ENCODE data around the gene MSMP.

MSMP gene

GRCh38 chr9:35743880-35744518 lies 10.1 kb downstream of the MSMP start:
- no peak for DNase-seq (ENCODE audit: low read depth)

DNA sequence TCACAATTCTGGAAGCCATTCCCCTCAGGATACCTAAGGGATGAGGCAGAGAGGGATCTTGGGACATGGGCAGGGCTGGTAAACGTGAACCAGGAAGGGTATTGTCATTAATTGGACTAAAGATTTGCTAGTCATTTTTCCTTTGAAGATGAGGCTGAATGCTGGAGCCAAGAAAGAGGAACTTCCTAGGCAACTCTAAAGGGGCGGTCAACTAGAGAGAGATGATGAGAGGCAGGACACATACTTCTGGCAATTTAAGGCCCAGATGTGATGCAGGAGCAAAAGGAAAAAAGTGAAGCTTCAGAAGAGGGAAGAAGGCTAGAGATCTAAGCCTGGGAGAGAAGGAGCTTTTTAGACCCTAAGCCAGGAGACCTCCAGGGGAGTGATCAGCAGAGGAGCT lies 10.6 kb downstream of the MSMP start:
- no peak for DNase-seq (ENCODE audit: low read depth)

DNA sequence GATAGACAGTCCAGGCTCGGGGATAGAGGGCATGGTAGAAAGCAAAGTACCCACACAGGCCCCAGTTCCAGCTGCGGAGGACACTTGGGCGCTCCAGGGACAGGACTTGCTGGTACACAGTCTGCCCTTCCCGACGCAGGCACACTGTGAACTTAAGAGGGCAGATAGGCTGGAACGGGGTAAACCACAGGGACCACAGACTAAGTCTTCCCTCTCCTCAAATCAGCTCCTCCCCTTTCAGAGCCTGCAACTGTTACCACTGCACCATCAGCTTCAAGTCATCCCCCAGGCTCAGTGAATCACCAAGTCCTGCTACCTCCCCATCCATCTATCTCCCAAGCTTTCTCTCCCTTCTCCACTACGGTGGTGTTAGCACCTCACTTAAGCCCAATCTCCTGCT lies 12.3 kb downstream of the MSMP start:
- DNase-seq (ENCODE audit: low read depth): no peak

- no peak for DNase-seq (ENCODE audit: low read depth)
These were observed 13.8 kb downstream of the MSMP start for GRCh38 chr9:35740243-35740642.

DNA sequence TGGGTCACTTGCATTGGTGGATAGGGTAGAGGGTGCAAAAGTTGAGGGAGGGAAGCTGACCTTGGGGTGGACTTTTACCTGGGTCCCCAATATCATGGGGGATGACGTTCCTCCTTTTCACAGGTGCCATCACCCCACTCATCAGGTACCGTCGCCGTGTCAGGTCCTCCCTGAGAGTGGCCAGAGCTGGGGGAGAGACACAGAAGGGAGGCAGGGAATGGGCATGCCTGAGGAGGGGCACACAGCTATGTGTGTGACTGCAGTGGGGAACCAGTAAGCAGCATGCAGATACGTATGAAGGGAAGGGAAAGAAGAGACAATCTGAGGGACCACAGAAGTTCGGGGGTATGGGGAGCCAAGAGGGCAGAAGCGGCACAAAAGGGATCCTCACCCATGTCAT lies 15.2 kb downstream of the MSMP start:
- no peak for DNase-seq (ENCODE audit: low read depth)

DNA sequence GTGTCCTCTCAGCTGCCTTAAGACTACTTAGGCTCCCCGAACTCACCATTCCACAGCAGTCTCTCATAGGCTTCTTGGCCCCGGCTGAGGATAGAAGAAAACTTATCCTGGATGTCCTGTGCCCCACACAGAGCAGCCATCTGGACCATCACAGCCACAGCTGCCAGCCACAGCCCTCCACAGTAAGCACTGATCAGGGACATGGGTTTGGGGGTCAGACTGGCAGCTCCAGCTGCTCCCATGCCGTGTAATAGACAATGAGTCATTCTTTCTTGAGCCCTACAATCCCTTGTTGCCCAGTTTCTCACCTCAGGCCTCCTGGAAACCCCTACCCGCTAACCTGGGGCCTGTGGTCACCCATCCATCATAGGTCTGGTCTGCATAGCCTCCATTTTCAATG lies 15.9 kb downstream of the MSMP start:
- DNase-seq (ENCODE audit: low read depth): no peak

GRCh38 chr9:35737143-35737542 lies 16.9 kb downstream of the MSMP start:
- DNase-seq (ENCODE audit: low read depth): no peak

DNA sequence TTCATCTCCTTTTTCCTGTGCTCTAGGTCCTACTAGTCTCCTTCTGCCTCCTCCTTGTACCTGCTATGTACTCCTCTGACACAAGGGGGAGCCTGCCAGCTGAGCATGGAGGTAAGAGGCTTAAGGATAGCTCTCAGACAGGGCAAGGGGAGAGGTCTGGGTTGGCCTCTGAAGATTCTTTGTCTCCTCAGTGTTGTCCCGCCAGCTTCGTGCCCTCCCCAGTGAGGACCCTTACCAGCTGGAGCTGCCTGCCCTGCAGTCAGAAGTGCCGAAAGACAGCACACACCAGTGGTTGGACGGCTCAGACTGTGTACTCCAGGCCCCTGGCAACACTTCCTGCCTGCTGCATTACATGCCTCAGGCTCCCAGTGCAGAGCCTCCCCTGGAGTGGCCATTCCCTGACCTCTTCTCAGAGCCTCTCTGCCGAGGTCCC lies 17.9 kb downstream of the MSMP start:
- peak; percentile 59 for DNase-seq (ENCODE audit: low read depth)

GRCh38 chr9:35734096-35734495 lies 20.0 kb downstream of the MSMP start:
- no peak for DNase-seq (ENCODE audit: low read depth)

DNA sequence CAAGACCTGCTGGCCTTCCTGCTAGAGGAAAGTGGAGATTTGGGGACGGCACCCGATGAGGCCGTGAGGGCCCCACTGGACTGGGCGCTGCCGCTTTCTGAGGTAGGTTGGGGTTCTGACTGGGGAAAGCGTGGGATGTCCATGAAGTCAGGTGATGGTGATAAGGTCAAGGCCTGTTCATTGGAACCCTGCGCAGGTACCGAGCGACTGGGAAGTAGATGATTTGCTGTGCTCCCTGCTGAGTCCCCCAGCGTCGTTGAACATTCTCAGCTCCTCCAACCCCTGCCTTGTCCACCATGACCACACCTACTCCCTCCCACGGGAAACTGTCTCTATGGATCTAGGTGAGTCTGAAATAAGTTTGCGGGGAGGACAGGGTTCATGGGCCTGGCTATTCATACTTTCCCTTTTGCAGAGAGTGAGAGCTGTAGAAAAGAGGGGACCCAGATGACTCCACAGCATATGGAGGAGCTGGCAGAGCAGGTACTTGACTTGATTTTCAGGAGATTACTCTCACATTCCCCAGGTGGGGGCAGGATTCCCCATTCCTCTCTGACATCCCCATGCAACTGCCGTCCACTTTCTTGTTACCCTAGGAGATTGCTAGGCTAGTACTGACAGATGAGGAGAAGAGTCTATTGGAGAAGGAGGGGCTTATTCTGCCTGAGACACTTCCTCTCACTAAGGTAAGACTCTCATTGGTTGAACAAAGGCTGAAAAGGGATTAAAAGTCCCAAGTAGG lies 21.1 kb downstream of the MSMP start:
- no peak for DNase-seq (ENCODE audit: low read depth)

- peak; percentile 94 for DNase-seq (ENCODE audit: low read depth)
These were observed 21.8 kb downstream of the MSMP start, which contains the start of the genes CREB3 and TLN1 for GRCh38 chr9:35732185-35732799. Gene CREB3 (plus strand): TSS chr9:35732666. CDS start chr9:35732773, 107 bp downstream. Gene TLN1 (minus strand): TSS chr9:35732195. CDS start chr9:35725694, 6,501 bp downstream.

DNA sequence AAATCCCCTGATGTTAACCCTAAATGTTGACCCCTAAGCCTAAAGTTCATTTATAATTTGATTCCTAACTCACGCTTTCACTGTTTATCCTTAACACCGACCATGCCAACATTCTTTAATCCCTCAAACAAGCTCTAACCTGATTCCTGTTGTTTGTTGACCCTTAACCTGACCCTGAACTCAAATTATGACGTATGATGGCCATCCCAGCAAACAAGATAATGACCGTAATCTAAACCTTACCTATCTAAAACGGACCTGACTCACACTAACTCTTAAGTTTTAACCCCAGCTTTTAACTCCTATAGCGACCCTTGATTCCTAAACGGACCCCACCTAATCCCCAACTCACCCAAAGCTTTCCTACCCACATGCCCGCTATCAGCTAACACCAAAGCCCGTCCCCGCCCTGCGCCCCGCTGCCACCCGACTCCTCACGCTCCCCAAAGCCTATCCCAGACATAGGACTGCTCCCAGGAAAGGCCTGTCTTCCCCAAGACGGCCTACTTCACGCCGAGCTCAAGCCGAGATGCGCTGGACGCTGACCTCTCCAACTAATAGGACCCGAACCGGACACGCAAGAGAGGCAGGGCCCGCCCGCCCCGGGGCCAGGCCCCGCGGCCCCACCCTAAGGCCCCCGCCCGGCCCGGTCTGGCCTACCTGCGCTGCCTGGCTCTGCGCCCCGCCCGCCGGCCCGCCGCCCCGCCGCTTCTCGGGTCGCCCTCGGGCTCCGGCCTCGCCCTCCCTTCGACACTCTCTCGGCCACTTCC lies 22.5 kb downstream of the MSMP start:
- no peak for DNase-seq (ENCODE audit: low read depth)

DNA sequence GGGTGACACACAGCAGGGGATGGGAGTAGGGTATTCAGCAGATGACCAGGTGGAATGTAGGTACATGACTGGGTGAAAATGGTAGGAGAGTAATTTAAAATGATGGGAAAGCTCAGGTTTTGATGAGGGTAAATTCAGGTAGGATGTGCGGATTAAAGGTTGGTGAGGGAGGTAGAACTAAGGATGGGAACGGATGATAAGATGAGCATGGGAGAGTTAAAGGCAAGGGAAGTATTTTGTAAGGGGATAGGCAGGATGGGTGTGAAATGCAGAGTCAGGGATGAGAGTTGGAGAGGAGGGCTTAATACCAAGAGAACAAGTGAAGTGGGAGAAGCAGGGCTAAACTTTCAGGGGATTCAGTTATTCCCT lies 23.6 kb downstream of the MSMP start:
- no peak for DNase-seq (ENCODE audit: low read depth)

DNA sequence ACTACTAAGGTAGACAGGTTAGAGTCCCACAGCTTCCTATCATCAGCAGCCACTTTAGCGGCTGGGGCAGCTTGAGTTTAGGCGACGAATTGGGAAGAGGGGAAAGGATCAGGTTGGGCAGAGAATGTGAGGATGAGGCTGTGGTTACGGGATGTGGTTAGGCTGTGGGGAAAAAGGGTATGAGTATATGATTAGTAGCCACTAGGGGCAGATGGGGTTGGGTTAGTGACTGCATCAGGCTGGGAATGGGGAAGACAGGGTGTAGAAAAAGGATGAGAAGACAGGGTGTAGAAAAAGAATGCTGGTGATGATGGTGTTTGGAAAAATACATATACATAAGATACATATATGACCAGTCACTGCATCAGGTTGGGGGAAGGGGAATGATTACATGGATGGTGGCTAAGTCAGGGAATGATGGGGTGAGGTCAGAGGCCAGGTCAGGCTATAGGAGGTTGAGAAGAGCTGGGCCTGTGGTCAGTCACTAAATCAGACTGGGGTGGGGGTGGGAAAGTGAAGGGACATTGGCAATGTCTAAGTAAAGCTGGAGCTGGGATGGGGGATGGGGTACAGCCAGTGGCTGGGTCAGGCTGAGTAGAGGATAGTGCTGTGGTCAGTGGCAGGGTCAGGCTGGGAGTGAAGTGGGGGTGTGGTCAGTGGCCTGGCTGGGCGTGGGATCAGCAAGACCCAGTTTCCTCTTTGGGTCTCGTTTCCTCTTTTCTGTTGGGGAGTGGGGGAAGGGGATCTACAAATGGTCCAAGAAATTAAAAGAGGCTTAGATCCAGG lies 24.2 kb downstream of the MSMP start:
- no peak for DNase-seq (ENCODE audit: low read depth)

DNA sequence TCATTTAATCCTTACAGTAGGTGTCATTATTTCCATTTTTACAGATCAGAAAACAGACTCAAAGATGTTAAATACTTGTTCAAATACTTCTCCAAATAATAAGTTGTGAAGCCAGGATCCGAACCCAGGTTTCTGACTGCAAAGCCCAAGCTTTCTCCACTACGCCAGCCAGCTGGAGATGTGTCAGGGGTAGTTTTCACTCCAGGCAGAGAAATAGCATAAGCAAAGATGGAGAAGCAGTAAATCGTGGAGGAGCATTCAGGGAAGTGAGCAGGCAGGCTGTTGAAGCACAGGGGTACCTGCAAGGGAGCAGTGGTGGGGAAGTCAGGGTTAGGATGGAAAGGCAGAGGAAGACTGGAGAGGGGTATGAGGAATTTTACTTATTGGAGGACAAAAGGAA lies 25.0 kb downstream of the MSMP start:
- DNase-seq (ENCODE audit: low read depth): no peak

DNA sequence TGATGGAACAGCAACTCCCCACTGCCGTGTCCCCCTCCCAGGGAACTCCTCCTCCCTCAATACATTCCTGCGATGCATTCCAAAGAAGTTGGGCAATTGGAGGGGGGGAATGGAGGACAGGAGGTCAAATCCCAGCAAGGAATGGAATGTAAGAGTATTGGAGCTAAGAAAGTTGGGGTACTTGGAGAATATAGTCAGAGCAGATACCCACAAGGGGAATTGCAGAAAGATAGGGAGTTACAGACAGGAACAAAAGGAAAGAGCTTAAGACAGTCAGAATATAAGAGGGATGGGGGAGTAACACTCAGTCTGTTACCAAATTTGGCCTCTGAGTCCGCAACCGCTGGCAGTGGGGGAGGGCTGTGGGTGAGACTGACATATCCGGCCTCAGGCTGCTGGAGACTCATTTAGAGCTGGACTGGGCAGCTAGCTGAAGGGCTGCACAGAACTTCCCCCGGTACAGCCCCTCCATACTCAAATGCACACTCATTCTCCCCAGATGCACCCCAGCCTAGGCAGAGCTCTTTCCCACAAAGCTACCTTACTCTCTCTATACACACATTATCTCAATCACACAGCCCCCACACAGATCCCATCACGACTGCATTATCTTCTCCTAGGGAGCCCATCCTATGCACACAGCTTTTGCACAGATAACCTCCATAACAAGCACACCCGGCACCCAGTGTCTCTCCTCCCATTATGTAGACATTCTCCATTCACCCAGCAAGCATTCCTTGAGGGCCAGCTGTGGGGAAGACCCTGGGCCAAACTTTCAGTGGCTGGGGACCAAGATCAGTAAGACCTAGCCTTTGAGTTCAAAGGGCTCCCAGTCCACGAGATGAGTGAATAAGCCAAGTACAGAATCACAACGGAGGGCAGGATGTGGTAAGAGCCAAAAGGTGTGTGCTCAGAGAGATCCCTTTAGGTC lies 25.8 kb downstream of the MSMP start:
- no peak for DNase-seq (ENCODE audit: low read depth)

DNA sequence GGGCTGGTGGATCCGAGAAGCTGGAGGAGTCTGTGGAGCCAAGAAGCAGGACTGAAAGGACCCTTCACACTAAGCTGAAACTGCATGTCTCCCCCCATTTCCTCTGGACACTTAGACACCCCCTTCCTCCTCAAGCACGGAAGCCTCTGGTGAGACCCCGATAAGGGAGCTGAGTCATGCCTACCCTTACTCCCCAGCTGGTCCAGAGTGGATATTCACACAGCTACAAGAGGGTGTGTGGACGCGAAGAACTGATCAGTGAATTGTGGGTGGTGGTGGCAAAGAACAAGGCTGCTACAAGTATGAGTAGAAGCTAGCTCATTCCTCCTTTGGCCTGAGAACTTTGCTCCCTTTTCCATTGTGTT lies 26.4 kb downstream of the MSMP start:
- no peak for DNase-seq (ENCODE audit: low read depth)

GRCh38 chr9:35726931-35727330 lies 27.1 kb downstream of the MSMP start:
- DNase-seq (ENCODE audit: low read depth): no peak

- no peak for DNase-seq (ENCODE audit: low read depth)
These were observed 28.7 kb downstream of the MSMP start for GRCh38 chr9:35725362-35725761.

GRCh38 chr9:35723908-35724307 lies 30.2 kb downstream of the MSMP start:
- DNase-seq (ENCODE audit: low read depth): no peak

GRCh38 chr9:35723426-35723825 lies 30.6 kb downstream of the MSMP start:
- no peak for DNase-seq (ENCODE audit: low read depth)

Data from stimulated activated CD4-positive, alpha-beta T cell treated with anti-CD3 and anti-CD28 coated beads, Interleukin-2, amount 100 ng/mL, for 4 hours (primary cell).